OCI-LY1 (cell line): ENCODE data around the gene RNF115.

Experiments used
- H2AFZ ChIP-seq: fragments of 200-600 bp; sonication (generic), shearing (Covaris generic); 2 replicates; pipeline ENCODE4 v1.6.0; 2014; ENCODE audit warnings: antibody characterized with exemption, mild to moderate bottlenecking, low read length
- H3F3A ChIP-seq: fragments of 200-600 bp; sonication (generic), shearing (Covaris generic); 2 replicates; pipeline ENCODE4 v1.6.0; 2014; ENCODE audit warnings: mild to moderate bottlenecking, antibody characterized with exemption, low read length, moderate library complexity; ENCODE audit not compliant: insufficient read depth
- H3K27ac ChIP-seq: fragments of 200-600 bp; sonication (generic); 2 replicates; pipeline ENCODE4 v1.5.1; 2014; ENCODE audit warnings: low read length, mixed run types, mild to moderate bottlenecking, low read depth; ENCODE audit not compliant: poor library complexity, severe bottlenecking
- H3K27me3 ChIP-seq: fragments of 200-600 bp; sonication (generic); 2 replicates; pipeline ENCODE4 v1.6.0; 2014; ENCODE audit warnings: antibody characterized with exemption, mild to moderate bottlenecking, low read length, moderate library complexity; ENCODE audit not compliant: insufficient read depth
- H3K36me3 ChIP-seq: fragments of 200-600 bp; sonication (generic); 2 replicates; pipeline ENCODE4 v1.6.1; 2014; ENCODE audit warnings: mild to moderate bottlenecking, antibody characterized with exemption, low read length, moderate library complexity, mixed read lengths; ENCODE audit not compliant: insufficient read depth
- H3K4me1 ChIP-seq: fragments of 200-600 bp; sonication (generic); 2 replicates; pipeline ENCODE4 v1.5.1; 2014; ENCODE audit warnings: mild to moderate bottlenecking, low read length, moderate library complexity; ENCODE audit not compliant: insufficient read depth, severe bottlenecking
- H3K4me2 ChIP-seq: fragments of 200-600 bp; sonication (generic), shearing (Covaris generic); 2 replicates; pipeline ENCODE4 v1.6.1; 2014; ENCODE audit warnings: low read length
- H3K4me3 ChIP-seq: fragments of 200-600 bp; sonication (generic); 2 replicates; pipeline ENCODE4 v1.5.1; 2014; ENCODE audit warnings: low read length, low read depth, mild to moderate bottlenecking, mixed read lengths; ENCODE audit not compliant: poor library complexity, severe bottlenecking
- H3K79me2 ChIP-seq: fragments of 200-600 bp; shearing (Covaris generic); 2 replicates; pipeline ENCODE4 v1.6.1; 2016; ENCODE audit warnings: mixed run types, low read length, mixed read lengths; ENCODE audit not compliant: insufficient read depth
- H3K9ac ChIP-seq: fragments of 200-600 bp; sonication (generic), shearing (Covaris generic); 2 replicates; pipeline ENCODE4 v1.6.1; 2014; ENCODE audit warnings: mild to moderate bottlenecking, low read length, mixed read lengths
- H3K9me2 ChIP-seq: fragments of 200-600 bp; sonication (generic), shearing (Covaris generic); 2 replicates; pipeline ENCODE4 v1.6.1; 2014; ENCODE audit warnings: low read depth, mild to moderate bottlenecking, low read length, mixed read lengths
- H3K9me3 ChIP-seq: fragments of 200-600 bp; shearing (Covaris generic); 2 replicates; pipeline ENCODE4 v1.6.1; 2014; ENCODE audit warnings: low read length, mixed read lengths
- H4K20me1 ChIP-seq: fragments of 200-600 bp; sonication (generic), shearing (Covaris generic); 2 replicates; pipeline ENCODE4 v1.6.0; 2016; ENCODE audit warnings: mild to moderate bottlenecking, low read length; ENCODE audit not compliant: insufficient read depth
- EZH2 ChIP-seq: fragments of 200-600 bp; sonication (generic), shearing (Covaris generic); IDR thresholded peaks from 2 replicates; pipeline ENCODE4 v1.8.0; 2017; ENCODE audit warnings: borderline replicate concordance, mixed run types, mild to moderate bottlenecking, antibody characterized with exemption, low read length, moderate library complexity, mixed read lengths
- TF ChIP-seq, protein P1 (sequence below): fragments of 200-600 bp; sonication (generic), shearing (Covaris generic); IDR thresholded peaks from 2 replicates; pipeline ENCODE4 v1.5.1; 2017; ENCODE audit warnings: mild to moderate bottlenecking, antibody characterized with exemption, low read length, moderate library complexity, mixed read lengths

Gene RNF115

DNA sequence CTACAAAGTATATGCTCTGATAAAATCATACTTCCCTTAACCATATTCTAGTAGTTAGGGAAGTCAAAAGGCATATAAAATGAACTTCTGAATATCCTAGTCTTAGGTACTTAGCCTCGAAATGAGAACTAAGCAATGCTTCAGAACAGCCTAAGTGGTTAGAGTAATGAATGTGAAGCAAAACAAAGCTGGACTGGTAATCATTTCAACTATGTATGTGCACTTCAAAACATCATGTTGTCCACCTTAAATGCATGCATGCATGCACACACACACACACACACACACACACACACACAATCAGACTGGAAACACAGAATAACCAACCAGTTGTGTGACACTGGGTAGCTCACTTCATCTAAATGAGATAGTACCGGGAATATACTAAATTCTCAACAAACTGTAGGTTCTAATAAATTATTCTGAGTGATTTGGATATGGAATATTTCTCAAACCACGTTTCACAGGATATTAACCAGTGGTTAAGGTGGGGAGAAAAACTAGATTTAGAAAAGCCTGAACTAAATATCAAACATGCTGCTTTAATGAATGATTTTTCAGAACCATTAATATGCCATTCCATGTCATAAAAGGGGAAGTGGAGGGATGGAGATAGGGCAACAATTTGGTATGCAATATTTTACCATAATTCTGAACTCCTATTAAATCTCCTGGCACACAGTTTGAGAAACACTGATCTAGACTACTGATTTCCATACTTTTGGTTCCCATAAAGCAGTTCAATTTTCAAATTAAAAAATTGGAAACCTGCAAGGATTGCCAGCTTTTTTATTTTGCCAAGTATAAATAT is 19.5 kb downstream of the RNF115 start:
- H3K4me3 ChIP-seq, result no peak overlapping the region

DNA sequence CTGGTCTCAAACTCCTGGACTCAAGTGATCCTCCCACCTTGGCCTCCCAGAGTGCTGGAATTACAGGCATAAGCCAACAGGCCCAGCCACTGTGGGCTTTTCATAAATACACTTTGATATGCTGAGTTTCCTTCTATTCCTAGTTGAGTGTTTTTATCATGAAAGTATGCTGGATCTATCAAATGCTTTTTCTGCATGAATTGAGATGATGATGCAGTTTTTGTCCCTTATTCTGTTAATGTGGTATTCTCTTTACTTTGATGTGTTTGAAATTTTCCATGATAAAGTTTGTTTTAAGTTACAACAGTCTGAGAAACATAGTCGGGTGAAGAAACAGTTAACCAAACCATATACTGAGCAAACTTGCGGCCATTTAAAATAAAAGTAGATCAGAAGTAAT is 24.1 kb downstream of the RNF115 start:
- Histone ChIP-seq H3K9ac (no peak overlapping the region), H3K9me2 (no peaks in the 10 kb centered on the region), H3K27me3 (no peaks in the 10 kb centered on the region), H3K4me1 (peaks cover 10% of the 10 kb centered on the region), H3K4me3 (no peak overlapping the region), H4K20me1 (no peaks in the 10 kb centered on the region), H3K9me3 (peaks cover 19% of the 10 kb centered on the region; the same call in 1 of the 2 replicates), H2AFZ (no peak overlapping the region), H3K36me3 (peaks cover 8% of the 10 kb centered on the region; the same call in 1 of the 2 replicates), H3K79me2 (0 out of 2 replicates have a peak, but pooled peaks cover 5% of the 10 kb centered on the region), H3K27ac (no peak overlapping the region), H3K4me2 (no peak overlapping the region), H3F3A (no peaks in the 10 kb centered on the region)
- TF ChIP-seq, protein P1, sequence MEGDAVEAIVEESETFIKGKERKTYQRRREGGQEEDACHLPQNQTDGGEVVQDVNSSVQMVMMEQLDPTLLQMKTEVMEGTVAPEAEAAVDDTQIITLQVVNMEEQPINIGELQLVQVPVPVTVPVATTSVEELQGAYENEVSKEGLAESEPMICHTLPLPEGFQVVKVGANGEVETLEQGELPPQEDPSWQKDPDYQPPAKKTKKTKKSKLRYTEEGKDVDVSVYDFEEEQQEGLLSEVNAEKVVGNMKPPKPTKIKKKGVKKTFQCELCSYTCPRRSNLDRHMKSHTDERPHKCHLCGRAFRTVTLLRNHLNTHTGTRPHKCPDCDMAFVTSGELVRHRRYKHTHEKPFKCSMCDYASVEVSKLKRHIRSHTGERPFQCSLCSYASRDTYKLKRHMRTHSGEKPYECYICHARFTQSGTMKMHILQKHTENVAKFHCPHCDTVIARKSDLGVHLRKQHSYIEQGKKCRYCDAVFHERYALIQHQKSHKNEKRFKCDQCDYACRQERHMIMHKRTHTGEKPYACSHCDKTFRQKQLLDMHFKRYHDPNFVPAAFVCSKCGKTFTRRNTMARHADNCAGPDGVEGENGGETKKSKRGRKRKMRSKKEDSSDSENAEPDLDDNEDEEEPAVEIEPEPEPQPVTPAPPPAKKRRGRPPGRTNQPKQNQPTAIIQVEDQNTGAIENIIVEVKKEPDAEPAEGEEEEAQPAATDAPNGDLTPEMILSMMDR, result no peak
- no peak for TF ChIP-seq EZH2

More for the DNA sequence above, 19.5 kb downstream of the RNF115 start:
- Histone ChIP-seq H3K36me3 (0 out of 2 replicates have a peak, but pooled peaks cover 3% of the 10 kb centered on the region), H3K4me1 (peaks cover 11% of the 10 kb centered on the region), H3K27me3 (no peaks in the 10 kb centered on the region), H3K27ac (no peak overlapping the region), H3K4me2 (no peak overlapping the region), H3K9me2 (no peaks in the 10 kb centered on the region), H4K20me1 (no peaks in the 10 kb centered on the region), H3K9me3 (no peaks in the 10 kb centered on the region), H3K9ac (no peak overlapping the region), H2AFZ (no peak overlapping the region), H3K79me2 (peaks cover 32% of the 10 kb centered on the region), H3F3A (no peaks in the 10 kb centered on the region)
- TF ChIP-seq, protein P1, result no peak
- TF ChIP-seq EZH2, result no peak

DNA sequence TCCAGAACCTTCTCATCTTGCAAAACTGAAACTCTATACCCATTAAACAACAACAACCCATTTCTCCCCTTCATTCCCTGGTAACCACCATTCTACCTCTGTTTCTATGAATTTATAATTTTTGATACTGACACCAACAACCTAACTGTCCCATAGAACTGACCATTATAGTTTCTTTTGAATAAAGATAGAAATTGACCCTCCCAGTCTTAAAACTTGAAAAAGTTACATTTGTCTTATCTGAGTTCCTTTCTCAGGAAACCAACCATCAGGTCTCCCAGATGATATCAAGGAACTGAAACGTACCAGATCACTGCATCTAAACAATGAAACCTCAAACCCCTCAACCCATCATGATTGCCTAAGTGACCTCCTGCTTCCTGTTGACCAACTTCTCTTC is 27.1 kb downstream of the RNF115 start:
- Histone ChIP-seq H3K27me3 (no peaks in the 10 kb centered on the region), H3K36me3 (peaks cover 8% of the 10 kb centered on the region; the same call in 1 of the 2 replicates), H3K9me3 (peaks cover 19% of the 10 kb centered on the region; the same call in 1 of the 2 replicates), H2AFZ (no peak overlapping the region), H3K9me2 (no peaks in the 10 kb centered on the region), H4K20me1 (no peaks in the 10 kb centered on the region), H3F3A (no peaks in the 10 kb centered on the region), H3K4me2 (no peak overlapping the region), H3K79me2 (no peaks in the 10 kb centered on the region), H3K4me3 (no peak overlapping the region), H3K27ac (no peak overlapping the region), H3K9ac (no peak overlapping the region), H3K4me1 (no peaks in the 10 kb centered on the region)
- TF ChIP-seq, protein P1, result no peak
- no peak for TF ChIP-seq EZH2
